Glomerular endothelial cell (primary cell): Measurements from ENCODE around the gene XPO6. TPM values are rescaled to one million over a fixed set of nuclear protein-coding genes. Genes with fewer than 3 reads are reported as not detected.

Source experiments
- DNase-seq: peaks from one replicate; pipeline ENCODE4 v3.0.0-alpha.2; 2011; ENCODE audit warnings: low read depth, low spot score; ENCODE audit errors: extremely low read depth
- total RNA-seq: library from RNA; depleted of rRNA; stranded (reverse); fragments of >200 nt; gene quantifications from 2 replicates; pipeline ENCODE4 v1.2.3, GENCODE V29; 2015

Gene XPO6
- total RNA-seq, 1 donor from 2014 or later = 70.2 TPM

DNA sequence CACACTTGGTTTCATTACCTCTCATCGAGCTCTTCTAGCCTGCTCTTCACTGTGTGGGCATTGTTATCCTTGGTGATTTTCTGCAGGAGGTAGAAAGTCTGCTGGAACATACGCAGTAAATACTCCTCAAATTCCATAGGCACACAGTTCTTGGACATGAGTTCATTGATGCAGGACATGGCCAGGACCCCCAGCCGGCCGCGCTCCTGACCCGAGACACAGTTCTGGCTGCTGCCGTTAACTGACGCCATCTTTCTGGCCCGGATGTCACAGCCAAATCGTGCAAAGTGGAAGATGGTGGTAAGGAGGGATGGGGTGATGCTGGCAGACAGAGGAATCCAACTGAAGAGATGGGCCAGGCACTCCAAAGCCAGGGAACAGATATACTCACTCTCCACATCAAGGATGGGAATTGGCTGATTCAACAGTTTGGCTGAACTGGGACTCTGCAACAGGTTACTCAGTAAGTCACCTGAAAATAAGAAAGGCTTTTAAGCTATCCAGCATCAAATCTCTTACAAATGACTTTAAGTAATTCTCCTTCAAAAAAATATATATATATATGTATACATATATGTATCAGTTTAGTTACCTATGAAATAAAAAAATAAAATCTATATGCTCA, 55.6 kb downstream of the XPO6 start:
- no peak for DNase-seq

- no peak for DNase-seq
These were observed 56.5 kb downstream of the XPO6 start for GRCh38 chr16:28155293-28155692.

- no peak for DNase-seq
These were observed 60.6 kb downstream of the XPO6 start for GRCh38 chr16:28151180-28151579.

DNA sequence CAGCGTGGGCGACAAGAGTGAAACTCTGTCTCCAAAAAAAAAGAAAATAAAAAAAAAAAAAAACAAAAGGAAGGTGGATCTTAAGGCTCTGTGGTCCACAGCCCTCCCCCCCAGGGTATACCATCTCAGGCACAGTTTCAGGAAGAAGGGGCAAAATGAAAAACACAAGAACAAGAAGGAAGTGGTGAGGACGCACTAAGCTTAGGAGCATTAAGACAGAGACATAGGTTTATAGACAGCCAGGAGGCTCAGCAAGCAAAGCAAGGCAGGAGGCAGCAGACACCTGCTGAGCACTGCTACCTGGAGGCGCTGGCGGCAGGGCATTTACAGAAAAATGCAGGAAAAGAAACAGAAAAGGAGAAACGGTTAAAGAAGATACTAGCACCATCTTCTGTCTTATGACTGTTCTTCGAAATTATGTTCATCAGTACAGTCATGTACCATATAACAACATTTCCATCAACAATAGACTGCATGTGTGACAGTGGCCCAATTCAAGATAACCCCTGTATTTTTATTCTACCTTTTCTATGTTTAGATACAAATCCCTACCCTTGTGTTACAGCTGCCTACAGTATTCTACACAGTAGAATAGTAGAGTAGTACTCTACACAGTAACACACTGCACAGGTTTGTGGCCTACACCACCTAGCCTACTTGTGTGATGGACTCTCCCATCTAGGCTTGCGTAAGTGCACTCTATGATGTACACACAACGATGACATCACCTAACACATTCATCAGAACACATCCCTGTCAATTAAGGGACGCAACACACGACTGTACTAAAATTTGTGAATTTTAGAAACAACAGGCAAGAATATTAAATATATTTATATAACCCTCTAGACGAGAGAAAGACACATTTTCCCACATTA, 62.5 kb downstream of the XPO6 start:
- DNase-seq = no peak

- DNase-seq = no peak
These were observed 65.2 kb downstream of the XPO6 start for GRCh38 chr16:28146536-28146935.

GRCh38 chr16:28145796-28146195, 66.0 kb downstream of the XPO6 start:
- DNase-seq = no peak

- no peak for DNase-seq
These were observed 70.8 kb downstream of the XPO6 start for GRCh38 chr16:28140788-28141618.

DNA sequence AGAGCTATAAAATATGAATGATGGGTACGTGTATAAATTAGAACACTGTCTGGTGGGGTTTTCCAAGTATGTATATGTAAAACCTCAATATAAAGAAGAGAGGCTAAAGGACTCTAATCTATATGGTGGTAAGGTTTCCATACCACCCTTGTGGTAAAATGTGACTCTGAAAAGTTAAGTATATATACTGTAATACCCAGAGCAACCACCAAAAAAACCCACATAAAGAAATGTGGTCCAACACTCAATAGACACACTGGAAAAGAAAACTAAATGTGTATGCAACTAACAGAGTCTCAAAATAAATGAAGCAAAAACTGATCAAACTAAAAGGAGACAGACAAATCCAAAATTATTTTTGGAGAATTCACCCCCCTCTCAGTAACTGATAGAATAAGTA, 72.2 kb downstream of the XPO6 start:
- DNase-seq = no peak

DNA sequence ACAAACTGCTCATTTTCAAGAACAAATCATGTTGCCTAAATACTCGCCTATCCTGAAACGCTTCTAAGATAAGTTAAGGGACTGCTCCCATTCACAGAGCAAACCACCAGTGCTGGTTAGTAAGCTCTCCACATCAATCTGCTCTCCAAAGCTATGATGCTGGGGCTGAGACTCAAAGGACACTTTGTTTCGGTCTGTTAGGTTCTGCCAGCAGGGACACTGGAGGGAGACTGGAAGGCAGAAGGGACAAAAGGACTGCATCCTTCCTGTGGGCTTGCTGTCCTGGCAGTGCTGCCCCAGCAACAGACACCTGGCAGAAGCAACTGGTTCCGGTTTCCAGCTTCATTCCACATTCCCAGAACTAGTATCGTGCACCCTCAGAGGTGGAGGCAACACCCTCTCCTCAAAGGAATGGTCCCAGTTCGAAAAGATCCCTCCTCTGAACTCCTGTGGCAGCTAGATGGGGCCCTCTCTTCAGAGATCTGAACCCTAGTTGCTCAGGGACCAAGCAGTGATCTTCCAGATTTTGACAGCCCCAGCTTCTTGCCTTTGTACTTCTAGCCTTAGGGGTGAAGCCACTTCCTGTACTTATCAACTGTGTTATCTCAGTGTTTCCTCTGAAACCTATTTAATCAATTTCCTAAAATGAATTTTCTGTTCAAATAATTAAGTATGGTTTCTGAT, 74.9 kb downstream of the XPO6 start:
- DNase-seq = no peak

DNA sequence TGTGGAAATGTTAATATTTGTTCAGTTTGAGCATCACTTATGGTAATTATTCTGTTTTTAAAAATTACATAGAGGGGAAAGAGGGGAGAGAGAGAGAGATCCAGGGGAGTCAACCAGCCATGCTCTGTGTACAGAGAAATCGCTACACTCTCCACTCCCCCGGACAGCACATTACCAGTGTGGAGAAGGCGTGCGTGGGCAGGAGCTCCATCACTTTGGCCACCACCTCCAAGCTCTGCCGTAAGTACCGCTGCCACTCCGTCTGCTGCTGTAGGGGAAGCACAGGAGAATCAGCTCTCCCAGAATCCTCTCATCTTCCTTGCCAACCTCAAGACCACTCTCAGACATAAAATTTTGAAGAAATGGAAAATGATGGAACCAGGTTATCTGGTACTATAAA, 78.1 kb downstream of the XPO6 start:
- DNase-seq = no peak

- no peak for DNase-seq
These were observed 79.9 kb downstream of the XPO6 start for GRCh38 chr16:28131743-28132393.

DNA sequence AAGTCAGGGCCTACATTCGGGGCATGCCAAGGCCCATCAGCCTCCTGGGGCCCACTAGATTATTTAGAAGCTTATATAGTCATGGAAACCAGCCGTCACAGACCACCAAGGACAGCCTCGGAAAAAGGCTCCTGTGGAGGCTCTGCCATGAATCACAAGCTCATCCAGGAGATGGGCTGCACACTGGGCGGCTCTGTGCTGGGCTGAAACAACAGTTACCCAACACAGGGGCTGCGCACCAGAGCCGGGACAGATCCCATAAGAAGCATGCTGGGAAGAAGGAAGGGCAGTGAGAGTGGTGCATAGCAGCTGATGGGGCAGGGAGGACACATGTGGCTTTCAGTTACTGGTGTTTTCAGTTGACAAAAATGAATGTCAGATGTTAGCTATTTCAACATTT, 80.6 kb downstream of the XPO6 start:
- DNase-seq = no peak

- no peak for DNase-seq
These were observed 81.4 kb downstream of the XPO6 start for GRCh38 chr16:28130099-28131088.

DNA sequence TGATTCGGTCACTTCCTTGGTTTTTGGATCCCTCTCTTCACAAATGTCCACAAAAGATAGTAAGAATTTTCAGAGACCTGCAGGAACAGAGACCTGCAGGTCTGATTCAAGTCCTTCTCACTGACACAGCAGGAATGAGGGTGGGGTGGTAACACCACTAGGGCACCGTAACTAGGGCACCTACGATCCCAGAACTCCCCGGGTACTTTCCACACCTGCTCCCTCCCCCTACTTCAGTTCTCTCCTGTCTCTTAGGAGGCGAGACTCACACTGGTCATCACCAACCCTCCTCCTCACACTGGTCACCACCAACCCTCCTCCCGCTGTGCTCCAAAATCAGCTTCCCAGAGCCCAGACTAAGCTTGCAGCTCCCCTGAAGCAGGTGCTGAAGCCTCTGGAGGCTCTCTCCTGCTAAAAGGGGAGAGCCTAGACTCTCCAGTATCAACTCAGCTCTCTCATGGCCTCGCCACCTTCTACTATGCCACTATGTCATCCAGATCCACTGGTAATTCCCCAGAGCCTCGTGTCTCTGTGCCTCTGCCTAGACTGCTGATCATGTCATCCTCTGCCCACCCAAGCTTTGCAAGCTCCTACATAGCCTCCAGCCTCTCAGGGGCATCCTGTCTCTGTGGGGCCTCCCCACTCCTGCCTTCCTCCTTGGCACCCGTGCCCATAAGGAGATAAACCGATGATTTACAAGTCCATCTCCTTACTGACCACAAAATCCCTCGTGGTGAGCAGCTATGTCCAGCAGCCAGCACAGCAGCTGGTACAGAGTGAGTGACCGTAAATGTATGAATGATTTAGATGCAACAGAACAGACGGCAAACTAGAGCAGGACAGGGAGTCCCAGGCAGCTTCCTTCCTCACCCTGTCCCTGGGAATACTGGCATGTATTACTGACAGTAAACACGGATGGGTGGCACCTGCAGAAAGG, 84.8 kb downstream of the XPO6 start:
- DNase-seq = no peak

DNA sequence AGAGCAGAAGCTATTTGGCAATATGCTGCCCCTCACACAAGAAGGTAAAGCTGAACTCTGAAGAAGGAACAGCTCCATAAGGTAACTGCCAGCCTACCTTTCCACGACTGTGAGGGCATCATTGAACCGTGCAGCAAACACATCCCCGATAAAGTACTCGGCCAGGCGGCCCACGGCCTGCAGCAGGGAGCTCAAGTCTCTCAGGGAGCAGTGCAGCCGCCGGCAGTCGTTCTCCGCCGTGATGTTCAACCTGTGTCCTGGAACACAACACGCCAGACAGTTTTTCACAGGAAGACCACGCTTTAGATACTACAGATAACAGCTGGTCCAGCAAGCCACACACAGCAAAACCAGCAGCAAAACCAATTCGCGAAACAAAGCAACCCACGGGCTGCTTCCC, 86.2 kb downstream of the XPO6 start:
- no peak for DNase-seq

- DNase-seq = no peak
These were observed 90.2 kb downstream of the XPO6 start for GRCh38 chr16:28121527-28121926.

GRCh38 chr16:28120754-28121153, 91.0 kb downstream of the XPO6 start:
- no peak for DNase-seq

GRCh38 chr16:28118637-28119036, 93.1 kb downstream of the XPO6 start:
- DNase-seq = no peak
